Measurements from ENCODE around the gene ZNF496. TPM values are rescaled to one million over a fixed set of nuclear protein-coding genes. Genes with fewer than 3 reads are reported as not detected.

ZNF496 gene
- total and polyA plus RNA-seq, 9 of the 15 experiments (the other 6 are each of a cell fraction or from before 2014, with no cell fraction given): 4.3 to 54.0 (median 31.3) TPM

GRCh38 chr1:247290576-247290975 is 41.1 kb downstream of the ZNF496 start:
- H3K27me3 ChIP-seq (ENCODE audit: control insufficient read depth in 2 of 2, insufficient read depth in 2 of 2, low read length in 2 of 2): no peaks in the 10 kb centered on the region
- no peaks in the 10 kb centered on the region for H3K79me2 ChIP-seq (ENCODE audit: control insufficient read depth, insufficient read depth, low read length)
- WGBS (ENCODE audit: insufficient coverage, low coverage, missing lambda C conversion rate): 73% methylated on average over 18 of the region's 20 CpGs
- no peak overlapping the region for H3K9ac ChIP-seq (ENCODE audit: insufficient read depth in 1 of 2, low read depth in 2 of 2, low read length in 2 of 2)
- H3K27ac ChIP-seq (ENCODE audit: extremely low read depth, low read depth, low read length): no peak overlapping the region
- peaks cover 7 to 18% of the 10 kb centered on the region in 2 experiments; a peak in 4 of 5 replicates for H3K4me1 ChIP-seq (replicated peaks in 1 of 2; ENCODE audit: control insufficient read depth in 2 of 2, insufficient read depth in 2 of 2, low read length in 2 of 2)
- no peaks in the 10 kb centered on the region for H3K36me3 ChIP-seq (ENCODE audit: control insufficient read depth, insufficient read depth, low read length)
- no peak for FAIRE-seq
- no peak for TF ChIP-seq HMGN3 (IDR thresholded peaks at IDR 0.05; ENCODE audit: borderline replicate concordance, extremely low read depth, insufficient read length, low read depth, low read length)
- no peak for TF ChIP-seq SREBF1 (IDR thresholded peaks at IDR 0.05; ENCODE audit: borderline replicate concordance, low read depth, low read length)
- TF ChIP-seq HMG20B (CRISPR knock-in tag; IDR thresholded peaks at IDR 0.05): no peak
- TF ChIP-seq COPS2 (conservative IDR thresholded peaks at IDR 0.05): no peak
- no peak for TF ChIP-seq CREB3 (tag; conservative IDR thresholded peaks at IDR 0.05; ENCODE audit: low read depth)
- TF ChIP-seq NONO (IDR thresholded peaks at IDR 0.05; ENCODE audit: low read depth in 2 of 2, low read length in 1 of 2): no peak
- no peak for TF ChIP-seq SMC3 (conservative IDR thresholded peaks at IDR 0.05; ENCODE audit: insufficient read depth, low read depth, low read length)
- no peak for TF ChIP-seq MCM3 (IDR thresholded peaks at IDR 0.05)
- TF ChIP-seq ZNF79 (CRISPR knock-in tag; IDR thresholded peaks at IDR 0.05; ENCODE audit: low read depth): no peak
- no peak for TF ChIP-seq ZNF76 (CRISPR knock-in tag; IDR thresholded peaks at IDR 0.05; ENCODE audit: borderline replicate concordance)
- no peak for TF ChIP-seq ZC3H11A (IDR thresholded peaks at IDR 0.05; ENCODE audit: low read depth, low read length)
- no peak for TF ChIP-seq RBM39 (optimal IDR thresholded peaks at IDR 0.05; ENCODE audit: low read depth, low read length)
- no peak for TF ChIP-seq SRF (CRISPR knock-in tag; IDR thresholded peaks at IDR 0.05)
- no peak for TF ChIP-seq E2F3 (CRISPR knock-in tag; IDR thresholded peaks at IDR 0.05)
- no peak for TF ChIP-seq SAFB2 (IDR thresholded peaks at IDR 0.05; ENCODE audit: borderline replicate concordance, low read depth, low read length, severe bottlenecking)
- no peak for TF ChIP-seq PCBP1 (IDR thresholded peaks at IDR 0.05; ENCODE audit: low read depth, low read length, poor library complexity, severe bottlenecking)
- intact Hi-C loops (cut with micrococcal nuclease): no loop called here
- H3K4me3 ChIP-seq: no peak overlapping the region
- H3K4me2 ChIP-seq (ENCODE audit: insufficient read depth, low read length): no peak overlapping the region
- ATAC-seq: no peak
- H2AFZ ChIP-seq (ENCODE audit: low read depth, low read length): no peak overlapping the region
- no peaks in the 10 kb centered on the region for H4K20me1 ChIP-seq (replicated peaks; ENCODE audit: control insufficient read depth, insufficient read depth, low read length)
- no TSS peak for BruUV-seq (replicated peaks)
- no peak for DNase-seq (ENCODE audit: extremely low read depth in 1 of 4, low spot score in 3 of 4)
- POLR2A ChIA-PET: interaction anchor here (0.5 to 1.0 kb wide), 2 partner anchors 10 to 180 kb away, joined by 3 to 5 read pairs; no protein-coding TSS in a partner anchor
- in situ Hi-C loops (cut with MboI): no loop called here
- CTCF ChIA-PET (ENCODE audit: low intra/inter-chr PET ratio): no interaction called here
- peaks cover 11% of the 10 kb centered on the region for H3K9me3 ChIP-seq (replicated peaks; ENCODE audit: control insufficient read depth, insufficient read depth, low read depth, low read length)
- H3K9me1 ChIP-seq (ENCODE audit: control insufficient read depth, insufficient read depth, low read length): no peaks in the 10 kb centered on the region
